HEK293T (cell line): ENCODE results near the gene CA14.
A peak's percentile ranks its signal among the peaks of the same experiment; 100 is the strongest.
"Not testable (repeated sequence)": the region's sequence is repeated elsewhere in the genome, so short reads cannot be mapped to it uniquely, and the experiment has no call there.

Experiments
- CTCF ChIA-PET: fragments of 350-600 bp; formaldehyde crosslinking; extraction: SDS; loops from one replicate; lab custom pipeline; 2021; ENCODE audit warnings: antibody characterized with exemption, inconsistent platforms; lab: Yijun Ruan, JAX
- POLR2A ChIA-PET: fragments of 350-600 bp; formaldehyde crosslinking; extraction: SDS; loops from one replicate; lab custom pipeline; 2020; ENCODE audit warnings: antibody characterized with exemption, inconsistent platforms; lab: Yijun Ruan, JAX
- DNase-seq: peaks from one replicate; pipeline ENCODE4 v3.0.0; 2012; ENCODE audit warnings: mixed read lengths; ENCODE audit errors: extremely low spot score
- ARNT ChIP-seq: fragments of 450-650 bp; IDR thresholded peaks from 2 replicates; pipeline ENCODE4 v1.6.1; 2017; ENCODE audit warnings: mild to moderate bottlenecking
- BHLHE40 ChIP-seq: fragments of 450-650 bp; IDR thresholded peaks from 2 replicates; pipeline ENCODE4 v1.6.1; 2016; ENCODE audit warnings: mild to moderate bottlenecking, moderate library complexity, borderline replicate concordance
- CTBP1 ChIP-seq: fragments of 450-650 bp; IDR thresholded peaks from 2 replicates; pipeline ENCODE4 v1.6.1; 2016; ENCODE audit warnings: borderline replicate concordance
- ELF4 ChIP-seq: fragments of 450-650 bp; IDR thresholded peaks from 2 replicates; pipeline ENCODE4 v1.6.1; 2017; ENCODE audit warnings: antibody characterized with exemption
- FOXA1 ChIP-seq: fragments of 450-650 bp; IDR thresholded peaks from 2 replicates; pipeline ENCODE4 v1.6.1; 2016; ENCODE audit warnings: mild to moderate bottlenecking
- FOXK2 ChIP-seq: fragments of 450-650 bp; IDR thresholded peaks from 2 replicates; pipeline ENCODE4 v1.6.1; 2016; ENCODE audit warnings: mild to moderate bottlenecking
- FOXM1 ChIP-seq: fragments of 450-650 bp; IDR thresholded peaks from 2 replicates; pipeline ENCODE4 v1.6.1; 2017; ENCODE audit warnings: mild to moderate bottlenecking, borderline replicate concordance
- HDGF ChIP-seq: fragments of 450-650 bp; IDR thresholded peaks from 2 replicates; pipeline ENCODE4 v1.6.1; 2017; ENCODE audit warnings: antibody characterized with exemption, borderline replicate concordance
- L3MBTL2 ChIP-seq: fragments of 450-650 bp; conservative IDR thresholded peaks from 2 replicates; pipeline ENCODE4 v1.6.1; 2016; ENCODE audit warnings: mild to moderate bottlenecking
- LEF1 ChIP-seq: fragments of 450-650 bp; IDR thresholded peaks from 2 replicates; pipeline ENCODE4 v1.6.1; 2017; ENCODE audit warnings: mild to moderate bottlenecking, borderline replicate concordance
- NFRKB ChIP-seq: fragments of 450-650 bp; IDR thresholded peaks from 2 replicates; pipeline ENCODE4 v1.6.1; 2016; ENCODE audit warnings: mild to moderate bottlenecking, moderate library complexity
- PKNOX1 ChIP-seq: fragments of 450-650 bp; IDR thresholded peaks from 2 replicates; pipeline ENCODE4 v1.6.1; 2016
- SP1 ChIP-seq: fragments of 450-650 bp; IDR thresholded peaks from 2 replicates; pipeline ENCODE4 v1.6.1; 2017
- SUZ12 ChIP-seq: fragments of 450-650 bp; IDR thresholded peaks from 2 replicates; pipeline ENCODE4 v1.6.1; 2016; ENCODE audit warnings: mild to moderate bottlenecking
- TARDBP ChIP-seq: fragments of 450-650 bp; IDR thresholded peaks from 2 replicates; pipeline ENCODE4 v1.6.1; 2016
- ZNF384 ChIP-seq: fragments of 450-650 bp; IDR thresholded peaks from 2 replicates; pipeline ENCODE4 v1.6.1; 2016

CA14 gene

GRCh38 chr1:150213170-150214098 lies 44.1 kb upstream of the CA14 start:
- TF ChIP-seq ELF4 (peak; percentile 48; the same call in 1 of the 2 replicates), L3MBTL2 (peak; percentile 87), PKNOX1 (no peak)
- CTCF ChIA-PET = interaction anchor here (0.5 to 0.7 kb wide), 3 partner anchors 20 to 70 kb away, joined by 3 to 4 read pairs (median 3); no protein-coding TSS in a partner anchor

GRCh38 chr1:150214099-150214756 lies 43.3 kb upstream of the CA14 start:
- DNase-seq, POLR2A ChIA-PET, CTCF ChIA-PET: not testable (repeated sequence)

More at GRCh38 chr1:150213170-150214098, 44.1 kb upstream of the CA14 start:
- DNase-seq = peak; percentile 89
- POLR2A ChIA-PET = interaction anchor here (0.9 to 1.3 kb wide), 2 partner anchors 9 to 22 kb away, joined by 3 read pairs; no protein-coding TSS in a partner anchor

GRCh38 chr1:150215855-150216254 lies 41.7 kb upstream of the CA14 start:
- DNase-seq, CTCF ChIA-PET, POLR2A ChIA-PET: not testable (repeated sequence)

GRCh38 chr1:150221552-150221951 lies 36.0 kb upstream of the CA14 start:
- DNase-seq = no peak
- POLR2A ChIA-PET = no interaction called here
- CTCF ChIA-PET = interaction anchor here (0.7 to 1.1 kb wide), 2 partner anchors 14 to 34 kb away, joined by 3 to 5 read pairs; no protein-coding TSS in a partner anchor
- TF ChIP-seq FOXM1 = no peak
- no peak for TF ChIP-seq ARNT
- no peak for TF ChIP-seq PKNOX1
- no peak for TF ChIP-seq L3MBTL2
- no peak for TF ChIP-seq BHLHE40
- TF ChIP-seq ELF4 = no peak

- POLR2A ChIA-PET = interaction anchor here (0.8 kb wide), 1 partner anchor 9 kb away, joined by 8 read pairs; no protein-coding TSS in a partner anchor
Observed at GRCh38 chr1:150224983-150225382, 32.6 kb upstream of the CA14 start.

GRCh38 chr1:150225546-150225945 lies 32.0 kb upstream of the CA14 start:
- DNase-seq = no peak
- ChIA-PET CTCF (no interaction called here), POLR2A (interaction anchor here (0.8 to 1.2 kb wide), 2 partner anchors 8 to 10 kb away, joined by 3 to 8 read pairs; partner anchors contain the start of gene ANP32E)
- TF ChIP-seq FOXA1 (no peak), SUZ12 (no peak), HDGF (no peak), ZNF384 (no peak)

More at GRCh38 chr1:150224983-150225382, 32.6 kb upstream of the CA14 start:
- TF ChIP-seq FOXA1 = no peak
- no peak for TF ChIP-seq CTBP1
- TF ChIP-seq SP1 = no peak
- no peak for TF ChIP-seq LEF1
- no peak for TF ChIP-seq HDGF
- no peak for TF ChIP-seq FOXK2
- no peak for TF ChIP-seq NFRKB
- TF ChIP-seq ARNT = no peak
- TF ChIP-seq ZNF384 = no peak
- TF ChIP-seq L3MBTL2 = no peak
- no peak for TF ChIP-seq TARDBP
- TF ChIP-seq ELF4 = no peak
- no peak for TF ChIP-seq SUZ12
- no peak for TF ChIP-seq PKNOX1
- no peak for TF ChIP-seq BHLHE40
- TF ChIP-seq FOXM1 = no peak
- CTCF ChIA-PET = no interaction called here
- DNase-seq = no peak

GRCh38 chr1:150226486-150226885 lies 31.1 kb upstream of the CA14 start:
- CTCF ChIA-PET = no interaction called here
- POLR2A ChIA-PET = interaction anchor here (1.2 kb wide), 1 partner anchor 9 kb away, joined by 3 read pairs; the partner anchor contains the start of gene ANP32E
- no peak for DNase-seq
- TF ChIP-seq LEF1 (no peak), TARDBP (no peak), ZNF384 (no peak), PKNOX1 (no peak), CTBP1 (no peak), SUZ12 (no peak)
